ENCODE data around the gene DISC1. TPM values are rescaled to one million over a fixed set of nuclear protein-coding genes. Genes with fewer than 3 reads are reported as not detected.

The DISC1 gene
- total and polyA plus RNA-seq, 2 of the 13 experiments (the other 11 are each of a cell fraction or from before 2014, with no cell fraction given) = 4.2 to 4.6 TPM

DNA sequence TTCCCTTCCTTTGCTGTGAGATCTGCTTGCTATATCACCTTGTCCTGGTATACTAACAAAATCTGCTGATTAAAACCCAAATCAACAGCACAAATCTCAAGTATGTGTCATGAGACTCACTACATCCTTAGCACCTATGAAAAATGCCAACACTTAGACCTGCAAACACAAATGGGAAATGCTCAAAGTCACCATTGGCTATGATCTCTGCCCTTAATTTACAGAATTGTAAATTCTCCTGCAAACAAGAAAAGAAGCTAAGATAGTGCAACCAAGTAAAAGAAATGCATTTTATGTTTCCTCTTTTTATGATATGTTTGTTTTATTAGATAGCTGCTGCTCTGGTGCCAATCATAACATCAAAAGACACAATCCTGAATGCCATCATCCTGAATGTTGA, 80.8 kb downstream of the DISC1 start:
- Histone ChIP-seq H3K4me3 (replicated peaks in 1 of 3; ENCODE audit: insufficient read depth in 1 of 3, low read depth in 2 of 3, low read length in 3 of 3) (no peak overlapping the region), H3K4me1 (ENCODE audit: insufficient read depth, low read length) (no peaks in the 10 kb centered on the region; the same call in 1 of the 2 replicates), H3K4me2 (ENCODE audit: low read depth, low read length) (no peak overlapping the region), H3K9ac (ENCODE audit: insufficient read depth, low read depth, low read length) (no peak overlapping the region), H3K79me2 (ENCODE audit: insufficient read depth, low read length) (no peaks in the 10 kb centered on the region), H3K9me3 (ENCODE audit: low read length) (no peaks in the 10 kb centered on the region), H2AFZ (ENCODE audit: low read length) (no peak overlapping the region), H3K27me3 (ENCODE audit: control insufficient read depth in 1 of 2, insufficient read depth in 2 of 2, low read length in 2 of 2) (no peaks in the 10 kb centered on the region; a peak in 1 of 5 replicates), H4K20me1 (ENCODE audit: insufficient read depth, low read length) (no peaks in the 10 kb centered on the region), H3K36me3 (replicated peaks in 1 of 2; ENCODE audit: control insufficient read depth in 1 of 2, insufficient read depth in 2 of 2, low read length in 2 of 2) (0 out of 5 replicates have a peak, but pooled peaks cover 0 to 1% of the 10 kb centered on the region in 2 experiments), H3K27ac (ENCODE audit: extremely low read length, insufficient read depth, low read length) (no peak overlapping the region)
- in situ Hi-C loops (cut with HindIII; ENCODE audit: extremely low pct_ligation_motif_present, low pct_unique_long_range_greater_than_20kb) = no loop called here
- no TSS peak for BruUV-seq (replicated peaks)
- CTCF ChIA-PET (ENCODE audit: low intra/inter-chr PET ratio, low total read pairs) = no interaction called here
- intact Hi-C loops (cut with micrococcal nuclease; ENCODE audit: unreplicated experiment) = no loop called here
- no peak for TF ChIP-seq ZFP36 (IDR thresholded peaks at IDR 0.05; ENCODE audit: borderline replicate concordance, low read depth, low read length, partially characterized antibody)
- TF ChIP-seq ZKSCAN1 (IDR thresholded peaks at IDR 0.05; ENCODE audit: low read length) = no peak
- no peak for TF ChIP-seq PHB2 (IDR thresholded peaks at IDR 0.05; ENCODE audit: partially characterized antibody)
- no peak for TF ChIP-seq DNMT1 (CRISPR knock-in tag; IDR thresholded peaks at IDR 0.05)
- TF ChIP-seq, protein P1, sequence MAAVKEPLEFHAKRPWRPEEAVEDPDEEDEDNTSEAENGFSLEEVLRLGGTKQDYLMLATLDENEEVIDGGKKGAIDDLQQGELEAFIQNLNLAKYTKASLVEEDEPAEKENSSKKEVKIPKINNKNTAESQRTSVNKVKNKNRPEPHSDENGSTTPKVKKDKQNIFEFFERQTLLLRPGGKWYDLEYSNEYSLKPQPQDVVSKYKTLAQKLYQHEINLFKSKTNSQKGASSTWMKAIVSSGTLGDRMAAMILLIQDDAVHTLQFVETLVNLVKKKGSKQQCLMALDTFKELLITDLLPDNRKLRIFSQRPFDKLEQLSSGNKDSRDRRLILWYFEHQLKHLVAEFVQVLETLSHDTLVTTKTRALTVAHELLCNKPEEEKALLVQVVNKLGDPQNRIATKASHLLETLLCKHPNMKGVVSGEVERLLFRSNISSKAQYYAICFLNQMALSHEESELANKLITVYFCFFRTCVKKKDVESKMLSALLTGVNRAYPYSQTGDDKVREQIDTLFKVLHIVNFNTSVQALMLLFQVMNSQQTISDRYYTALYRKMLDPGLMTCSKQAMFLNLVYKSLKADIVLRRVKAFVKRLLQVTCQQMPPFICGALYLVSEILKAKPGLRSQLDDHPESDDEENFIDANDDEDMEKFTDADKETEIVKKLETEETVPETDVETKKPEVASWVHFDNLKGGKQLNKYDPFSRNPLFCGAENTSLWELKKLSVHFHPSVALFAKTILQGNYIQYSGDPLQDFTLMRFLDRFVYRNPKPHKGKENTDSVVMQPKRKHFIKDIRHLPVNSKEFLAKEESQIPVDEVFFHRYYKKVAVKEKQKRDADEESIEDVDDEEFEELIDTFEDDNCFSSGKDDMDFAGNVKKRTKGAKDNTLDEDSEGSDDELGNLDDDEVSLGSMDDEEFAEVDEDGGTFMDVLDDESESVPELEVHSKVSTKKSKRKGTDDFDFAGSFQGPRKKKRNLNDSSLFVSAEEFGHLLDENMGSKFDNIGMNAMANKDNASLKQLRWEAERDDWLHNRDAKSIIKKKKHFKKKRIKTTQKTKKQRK (IDR thresholded peaks at IDR 0.05; ENCODE audit: low read length) = no peak
- no peak for TF ChIP-seq HIVEP1 (CRISPR knock-in tag; IDR thresholded peaks at IDR 0.05)
- no peak for TF ChIP-seq STAG1 (CRISPR knock-in tag; IDR thresholded peaks at IDR 0.05)
- no peak for TF ChIP-seq ZNF777 (CRISPR knock-in tag; IDR thresholded peaks at IDR 0.05)
- TF ChIP-seq, protein P2, sequence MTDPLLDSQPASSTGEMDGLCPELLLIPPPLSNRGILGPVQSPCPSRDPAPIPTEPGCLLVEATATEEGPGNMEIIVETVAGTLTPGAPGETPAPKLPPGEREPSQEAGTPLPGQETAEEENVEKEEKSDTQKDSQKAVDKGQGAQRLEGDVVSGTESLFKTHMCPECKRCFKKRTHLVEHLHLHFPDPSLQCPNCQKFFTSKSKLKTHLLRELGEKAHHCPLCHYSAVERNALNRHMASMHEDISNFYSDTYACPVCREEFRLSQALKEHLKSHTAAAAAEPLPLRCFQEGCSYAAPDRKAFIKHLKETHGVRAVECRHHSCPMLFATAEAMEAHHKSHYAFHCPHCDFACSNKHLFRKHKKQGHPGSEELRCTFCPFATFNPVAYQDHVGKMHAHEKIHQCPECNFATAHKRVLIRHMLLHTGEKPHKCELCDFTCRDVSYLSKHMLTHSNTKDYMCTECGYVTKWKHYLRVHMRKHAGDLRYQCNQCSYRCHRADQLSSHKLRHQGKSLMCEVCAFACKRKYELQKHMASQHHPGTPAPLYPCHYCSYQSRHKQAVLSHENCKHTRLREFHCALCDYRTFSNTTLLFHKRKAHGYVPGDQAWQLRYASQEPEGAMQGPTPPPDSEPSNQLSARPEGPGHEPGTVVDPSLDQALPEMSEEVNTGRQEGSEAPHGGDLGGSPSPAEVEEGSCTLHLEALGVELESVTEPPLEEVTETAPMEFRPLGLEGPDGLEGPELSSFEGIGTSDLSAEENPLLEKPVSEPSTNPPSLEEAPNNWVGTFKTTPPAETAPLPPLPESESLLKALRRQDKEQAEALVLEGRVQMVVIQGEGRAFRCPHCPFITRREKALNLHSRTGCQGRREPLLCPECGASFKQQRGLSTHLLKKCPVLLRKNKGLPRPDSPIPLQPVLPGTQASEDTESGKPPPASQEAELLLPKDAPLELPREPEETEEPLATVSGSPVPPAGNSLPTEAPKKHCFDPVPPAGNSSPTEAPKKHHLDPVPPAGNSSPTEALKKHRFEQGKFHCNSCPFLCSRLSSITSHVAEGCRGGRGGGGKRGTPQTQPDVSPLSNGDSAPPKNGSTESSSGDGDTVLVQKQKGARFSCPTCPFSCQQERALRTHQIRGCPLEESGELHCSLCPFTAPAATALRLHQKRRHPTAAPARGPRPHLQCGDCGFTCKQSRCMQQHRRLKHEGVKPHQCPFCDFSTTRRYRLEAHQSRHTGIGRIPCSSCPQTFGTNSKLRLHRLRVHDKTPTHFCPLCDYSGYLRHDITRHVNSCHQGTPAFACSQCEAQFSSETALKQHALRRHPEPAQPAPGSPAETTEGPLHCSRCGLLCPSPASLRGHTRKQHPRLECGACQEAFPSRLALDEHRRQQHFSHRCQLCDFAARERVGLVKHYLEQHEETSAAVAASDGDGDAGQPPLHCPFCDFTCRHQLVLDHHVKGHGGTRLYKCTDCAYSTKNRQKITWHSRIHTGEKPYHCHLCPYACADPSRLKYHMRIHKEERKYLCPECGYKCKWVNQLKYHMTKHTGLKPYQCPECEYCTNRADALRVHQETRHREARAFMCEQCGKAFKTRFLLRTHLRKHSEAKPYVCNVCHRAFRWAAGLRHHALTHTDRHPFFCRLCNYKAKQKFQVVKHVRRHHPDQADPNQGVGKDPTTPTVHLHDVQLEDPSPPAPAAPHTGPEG (CRISPR knock-in tag; IDR thresholded peaks at IDR 0.05) = no peak
- no peak for TF ChIP-seq HHEX (CRISPR knock-in tag; IDR thresholded peaks at IDR 0.05)
- TF ChIP-seq MEIS1 (CRISPR knock-in tag; IDR thresholded peaks at IDR 0.05; ENCODE audit: borderline replicate concordance) = no peak
- TF ChIP-seq ZSCAN21 (CRISPR knock-in tag; IDR thresholded peaks at IDR 0.05; ENCODE audit: borderline replicate concordance) = no peak
- TF ChIP-seq, protein P3, sequence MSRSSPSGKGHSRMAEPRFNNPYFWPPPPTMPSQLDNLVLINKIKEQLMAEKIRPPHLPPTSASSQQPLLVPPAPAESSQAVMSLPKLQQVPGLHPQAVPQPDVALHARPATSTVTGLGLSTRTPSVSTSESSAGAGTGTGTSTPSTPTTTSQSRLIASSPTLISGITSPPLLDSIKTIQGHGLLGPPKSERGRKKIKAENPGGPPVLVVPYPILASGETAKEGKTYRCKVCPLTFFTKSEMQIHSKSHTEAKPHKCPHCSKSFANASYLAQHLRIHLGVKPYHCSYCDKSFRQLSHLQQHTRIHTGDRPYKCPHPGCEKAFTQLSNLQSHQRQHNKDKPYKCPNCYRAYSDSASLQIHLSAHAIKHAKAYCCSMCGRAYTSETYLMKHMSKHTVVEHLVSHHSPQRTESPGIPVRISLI (CRISPR knock-in tag; IDR thresholded peaks at IDR 0.05; ENCODE audit: borderline replicate concordance) = no peak
- TF ChIP-seq RAD51 (IDR thresholded peaks at IDR 0.05; ENCODE audit: borderline replicate concordance) = no peak
- TF ChIP-seq ZMYM2 (CRISPR knock-in tag; IDR thresholded peaks at IDR 0.05) = no peak
- DNase-seq (ENCODE audit: low spot score) = no peak
- POLR2A ChIA-PET = no interaction called here
- no peak for ATAC-seq
- no peak for FAIRE-seq
